Hepatocyte (in vitro differentiated cells): ENCODE data around the gene DIP2C. TPM values are rescaled to one million over a fixed set of nuclear protein-coding genes. Genes with fewer than 3 reads are reported as not detected.

ENCODE experiments used
- DNase-seq: peaks from one replicate; pipeline ENCODE4 v3.0.0-alpha.2; 2016; ENCODE audit warnings: low spot score
- H2AFZ ChIP-seq: fragments of 200-600 bp; sonication (generic); 2 replicates; pipeline ENCODE4 v1.6.0; 2016; ENCODE audit warnings: antibody characterized with exemption, mild to moderate bottlenecking
- H3K27ac ChIP-seq: fragments of 200-600 bp; sonication (generic); 2 replicates; pipeline ENCODE4 v1.5.1; 2016; ENCODE audit warnings: mild to moderate bottlenecking
- H3K27me3 ChIP-seq: fragments of 200-600 bp; sonication (generic); 2 replicates; pipeline ENCODE4 v1.6.1; 2016
- H3K36me3 ChIP-seq: fragments of 200-600 bp; sonication (generic); replicated peaks from 2 replicates; pipeline ENCODE4 v1.5.1; 2016; ENCODE audit warnings: low read depth; ENCODE audit not compliant: insufficient read depth
- H3K4me1 ChIP-seq: fragments of 200-600 bp; sonication (generic); 2 replicates; pipeline ENCODE4 v1.5.1; 2016; ENCODE audit warnings: mild to moderate bottlenecking, moderate library complexity; ENCODE audit not compliant: insufficient read depth
- H3K4me2 ChIP-seq: fragments of 200-600 bp; sonication (generic); 2 replicates; pipeline ENCODE4 v1.6.0; 2016
- H3K4me3 ChIP-seq: fragments of 200-600 bp; sonication (generic); 2 replicates; pipeline ENCODE4 v1.5.1; 2016; ENCODE audit warnings: mild to moderate bottlenecking
- H3K79me2 ChIP-seq: fragments of 200-600 bp; sonication (generic); 2 replicates; pipeline ENCODE4 v1.6.0; 2017; ENCODE audit warnings: mild to moderate bottlenecking
- H3K9me2 ChIP-seq: fragments of 200-600 bp; sonication (generic); replicated peaks from 2 replicates; pipeline ENCODE4 v1.6.0; 2017; ENCODE audit warnings: mild to moderate bottlenecking; ENCODE audit not compliant: insufficient read depth
- H3K9me3 ChIP-seq: fragments of 200-600 bp; sonication (generic); 2 replicates; pipeline ENCODE4 v1.5.1; 2016; ENCODE audit warnings: low read depth, mild to moderate bottlenecking
- H4K20me1 ChIP-seq: fragments of 200-600 bp; sonication (generic); 2 replicates; pipeline ENCODE4 v1.6.0; 2016; ENCODE audit warnings: mild to moderate bottlenecking; ENCODE audit not compliant: insufficient read depth, poor library complexity, severe bottlenecking
- EZH2 ChIP-seq: fragments of 200-600 bp; sonication (generic); IDR thresholded peaks from 2 replicates; pipeline ENCODE4 v1.6.1; 2016; ENCODE audit warnings: antibody characterized with exemption, mild to moderate bottlenecking, borderline replicate concordance
- EZH2phosphoT487 ChIP-seq: fragments of 200-600 bp; sonication (generic); IDR thresholded peaks from one replicate; pipeline ENCODE4 v1.6.1; 2018; ENCODE audit warnings: antibody characterized with exemption, mild to moderate bottlenecking, low read depth, moderate library complexity; ENCODE audit not compliant: unreplicated experiment, severe bottlenecking
- WGBS: methylation state at CpG from one replicate; pipeline ENCODE4 v1.1.6; 2016; ENCODE audit warnings: low lambda C conversion rate; ENCODE audit errors: missing lambda C conversion rate; 5-methylcytosine and 5-hydroxymethylcytosine counted together
- polyA plus RNA-seq: library from polyadenylated mRNA; unstranded; fragments of >200 nt; fragmentation: Nextera tagmentation; extraction: Ambion mirVana; gene quantifications from 2 replicates; pipeline ENCODE4 v1.2.1, GENCODE V29; 2016
- total RNA-seq: library from RNA; depleted of rRNA; stranded (reverse); fragments of >200 nt; gene quantifications from 2 replicates; pipeline ENCODE4 v1.2.3, GENCODE V29; 2014
- TF ChIP-seq, protein P1 (sequence below): fragments of 200-600 bp; sonication (generic); IDR thresholded peaks from 2 replicates; pipeline ENCODE4 v1.5.1; 2016; ENCODE audit warnings: antibody characterized with exemption, mild to moderate bottlenecking; ENCODE audit not compliant: poor library complexity

DIP2C gene
- total and polyA plus RNA-seq, 2 experiments from 2014 or later: 11.1 to 12.8 TPM

DNA sequence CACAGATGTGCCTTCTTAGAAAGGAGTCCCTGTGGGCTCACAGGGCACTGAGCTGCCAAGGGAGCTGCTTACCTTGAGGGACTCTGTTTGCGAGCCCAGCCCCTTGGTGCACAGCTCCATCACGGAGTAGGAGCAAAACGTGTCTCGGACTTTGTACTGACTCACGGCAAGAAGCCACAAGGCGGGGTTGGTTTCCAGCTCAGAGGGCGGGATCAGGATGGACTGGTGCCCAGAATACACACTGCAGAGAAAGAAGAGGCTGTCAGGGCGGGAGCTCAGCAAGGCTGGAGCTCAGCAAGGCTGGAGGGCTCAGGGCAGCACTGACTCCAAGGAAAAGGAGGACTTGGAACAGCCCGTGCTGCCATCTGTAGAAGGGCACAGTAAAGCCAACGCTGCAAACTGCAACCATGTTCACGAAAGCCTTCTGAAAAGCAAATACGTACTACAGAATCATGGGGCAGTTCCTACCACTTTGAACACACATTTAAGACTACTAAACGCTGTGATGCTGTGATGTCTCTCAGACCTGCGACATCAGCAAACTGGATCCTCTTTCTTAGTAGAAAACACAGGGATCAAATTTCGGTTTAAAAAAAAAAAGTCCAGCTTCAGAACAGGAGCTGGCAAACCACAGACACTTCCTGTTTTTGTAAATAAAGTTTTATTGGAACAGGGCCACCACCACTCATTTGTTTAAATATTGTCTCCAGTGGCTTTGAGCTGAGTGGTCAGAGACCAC is 359.9 kb downstream of the DIP2C start:
- no peak overlapping the region for H2AFZ ChIP-seq
- no peaks in the 10 kb centered on the region for H3K36me3 ChIP-seq
- H3K79me2 ChIP-seq: no peaks in the 10 kb centered on the region
- no peaks in the 10 kb centered on the region for H4K20me1 ChIP-seq
- peak overlapping the region; percentile 86 for H3K27ac ChIP-seq
- DNase-seq: peak; percentile 92
- H3K4me3 ChIP-seq: no peak overlapping the region
- TF ChIP-seq EZH2phosphoT487: no peak
- TF ChIP-seq EZH2: no peak
- TF ChIP-seq, protein P1, sequence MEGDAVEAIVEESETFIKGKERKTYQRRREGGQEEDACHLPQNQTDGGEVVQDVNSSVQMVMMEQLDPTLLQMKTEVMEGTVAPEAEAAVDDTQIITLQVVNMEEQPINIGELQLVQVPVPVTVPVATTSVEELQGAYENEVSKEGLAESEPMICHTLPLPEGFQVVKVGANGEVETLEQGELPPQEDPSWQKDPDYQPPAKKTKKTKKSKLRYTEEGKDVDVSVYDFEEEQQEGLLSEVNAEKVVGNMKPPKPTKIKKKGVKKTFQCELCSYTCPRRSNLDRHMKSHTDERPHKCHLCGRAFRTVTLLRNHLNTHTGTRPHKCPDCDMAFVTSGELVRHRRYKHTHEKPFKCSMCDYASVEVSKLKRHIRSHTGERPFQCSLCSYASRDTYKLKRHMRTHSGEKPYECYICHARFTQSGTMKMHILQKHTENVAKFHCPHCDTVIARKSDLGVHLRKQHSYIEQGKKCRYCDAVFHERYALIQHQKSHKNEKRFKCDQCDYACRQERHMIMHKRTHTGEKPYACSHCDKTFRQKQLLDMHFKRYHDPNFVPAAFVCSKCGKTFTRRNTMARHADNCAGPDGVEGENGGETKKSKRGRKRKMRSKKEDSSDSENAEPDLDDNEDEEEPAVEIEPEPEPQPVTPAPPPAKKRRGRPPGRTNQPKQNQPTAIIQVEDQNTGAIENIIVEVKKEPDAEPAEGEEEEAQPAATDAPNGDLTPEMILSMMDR: peak; percentile 4
- no peaks in the 10 kb centered on the region for H3K9me3 ChIP-seq
- H3K4me2 ChIP-seq: peak overlapping the region; percentile 64
- no peaks in the 10 kb centered on the region for H3K27me3 ChIP-seq
- peaks cover 9% of the 10 kb centered on the region for H3K4me1 ChIP-seq
- 45% methylated on average over 15 of the region's 15 CpGs for WGBS
- H3K9me2 ChIP-seq: no peaks in the 10 kb centered on the region

- Histone ChIP-seq H2AFZ (no peak overlapping the region), H3K4me2 (no peak overlapping the region), H3K27me3 (no peaks in the 10 kb centered on the region), H3K9me3 (no peaks in the 10 kb centered on the region), H3K27ac (no peak overlapping the region), H3K79me2 (no peaks in the 10 kb centered on the region), H3K9me2 (no peaks in the 10 kb centered on the region), H3K4me1 (peaks cover 9% of the 10 kb centered on the region), H3K36me3 (no peaks in the 10 kb centered on the region), H3K4me3 (no peak overlapping the region), H4K20me1 (no peaks in the 10 kb centered on the region)
- TF ChIP-seq, protein P1: no peak
- TF ChIP-seq EZH2: no peak
- TF ChIP-seq EZH2phosphoT487: no peak
- 95% methylated on average over 22 of the region's 22 CpGs for WGBS
- no peak for DNase-seq
Observed at GRCh38 chr10:327889-328852, 361.3 kb downstream of the DIP2C start.

- TF ChIP-seq, protein P1: no peak
- TF ChIP-seq EZH2: no peak
- no peak for TF ChIP-seq EZH2phosphoT487
- H3K4me2 ChIP-seq: no peak overlapping the region
- no peaks in the 10 kb centered on the region for H4K20me1 ChIP-seq
- DNase-seq: no peak
- H3K27ac ChIP-seq: peak overlapping the region; percentile 34
- no peaks in the 10 kb centered on the region for H3K9me3 ChIP-seq
- no peak overlapping the region for H3K4me3 ChIP-seq
- no peaks in the 10 kb centered on the region for H3K79me2 ChIP-seq
- no peaks in the 10 kb centered on the region for H3K27me3 ChIP-seq
- H3K4me1 ChIP-seq: peaks cover 9% of the 10 kb centered on the region
- 90% methylated on average over 29 of the region's 29 CpGs for WGBS
- no peak overlapping the region for H2AFZ ChIP-seq
- H3K9me2 ChIP-seq: no peaks in the 10 kb centered on the region
- H3K36me3 ChIP-seq: no peaks in the 10 kb centered on the region
Observed at GRCh38 chr10:326894-327635, 362.4 kb downstream of the DIP2C start.
